GM18505 (cell line): ENCODE results near the gene C5orf58.

ENCODE experiments used
- ATAC-seq: cut with Tn5 transposase; IDR thresholded peaks from one replicate; pipeline ENCODE4 v1.9.1; 2021; ENCODE audit not compliant: unreplicated experiment
- POLR2A ChIP-seq: IDR thresholded peaks from 4 replicates; pipeline ENCODE4 v1.6.1; 2011; ENCODE audit warnings: borderline replicate concordance; ENCODE audit not compliant: insufficient read depth, insufficient read length; ENCODE audit errors: extremely low read depth

Gene C5orf58

DNA sequence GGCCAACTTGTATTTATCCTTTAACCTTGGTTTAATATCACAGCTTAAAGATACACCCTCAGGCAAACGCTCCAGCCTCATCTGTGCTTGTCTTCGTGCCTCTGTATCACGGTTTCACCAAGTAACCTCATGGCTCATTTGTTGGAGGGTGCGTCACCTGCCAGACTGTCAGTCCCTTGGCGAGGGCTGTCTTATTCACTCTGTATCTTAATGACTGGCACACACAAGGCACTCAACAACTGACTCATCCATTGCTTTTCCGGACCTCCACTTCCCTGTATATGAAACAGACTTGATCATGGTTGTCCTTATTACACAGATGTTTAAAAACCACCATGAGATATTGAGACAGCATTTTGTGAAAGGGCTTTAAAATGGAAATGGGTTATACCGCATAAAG is 36.8 kb downstream of the C5orf58 start:
- ATAC-seq: no peak
- TF ChIP-seq POLR2A: no peak

DNA sequence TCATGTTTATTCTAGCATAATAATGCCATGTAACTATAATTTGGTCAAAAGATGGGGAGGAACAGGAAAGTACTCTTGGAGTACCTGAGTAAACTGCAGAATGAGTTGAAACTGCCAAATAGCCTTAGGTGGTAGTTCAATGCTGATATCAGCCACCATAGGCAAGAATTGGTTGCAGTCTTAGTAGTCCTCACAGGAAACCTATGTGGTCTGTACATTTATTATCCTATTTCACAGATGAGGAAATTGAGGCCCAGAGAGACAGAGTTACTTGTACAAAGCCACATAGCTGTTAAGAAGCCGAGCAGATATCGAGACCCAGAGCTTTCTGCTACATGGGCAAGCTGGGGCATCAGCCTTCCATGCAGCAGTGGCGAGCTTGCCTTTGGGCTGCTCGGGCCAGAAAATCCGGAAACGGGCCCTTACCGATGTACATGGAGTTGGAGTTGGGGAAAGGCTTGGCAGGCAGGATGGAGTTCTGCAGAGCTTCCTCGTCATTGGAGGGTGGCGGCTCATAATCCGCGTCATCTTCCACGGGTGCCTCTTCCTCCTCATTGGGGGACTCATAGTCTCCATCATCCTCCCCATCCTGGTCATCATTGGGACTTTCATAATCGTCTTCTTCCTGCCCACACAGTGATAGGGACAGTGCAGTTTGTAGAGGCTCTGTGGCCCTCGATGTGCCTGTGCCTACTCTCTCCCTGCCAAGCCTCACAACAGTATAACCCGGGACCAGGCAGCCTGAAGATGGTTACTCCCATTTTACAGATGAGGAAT is 37.7 kb downstream of the C5orf58 start:
- no peak for ATAC-seq
- no peak for TF ChIP-seq POLR2A

DNA sequence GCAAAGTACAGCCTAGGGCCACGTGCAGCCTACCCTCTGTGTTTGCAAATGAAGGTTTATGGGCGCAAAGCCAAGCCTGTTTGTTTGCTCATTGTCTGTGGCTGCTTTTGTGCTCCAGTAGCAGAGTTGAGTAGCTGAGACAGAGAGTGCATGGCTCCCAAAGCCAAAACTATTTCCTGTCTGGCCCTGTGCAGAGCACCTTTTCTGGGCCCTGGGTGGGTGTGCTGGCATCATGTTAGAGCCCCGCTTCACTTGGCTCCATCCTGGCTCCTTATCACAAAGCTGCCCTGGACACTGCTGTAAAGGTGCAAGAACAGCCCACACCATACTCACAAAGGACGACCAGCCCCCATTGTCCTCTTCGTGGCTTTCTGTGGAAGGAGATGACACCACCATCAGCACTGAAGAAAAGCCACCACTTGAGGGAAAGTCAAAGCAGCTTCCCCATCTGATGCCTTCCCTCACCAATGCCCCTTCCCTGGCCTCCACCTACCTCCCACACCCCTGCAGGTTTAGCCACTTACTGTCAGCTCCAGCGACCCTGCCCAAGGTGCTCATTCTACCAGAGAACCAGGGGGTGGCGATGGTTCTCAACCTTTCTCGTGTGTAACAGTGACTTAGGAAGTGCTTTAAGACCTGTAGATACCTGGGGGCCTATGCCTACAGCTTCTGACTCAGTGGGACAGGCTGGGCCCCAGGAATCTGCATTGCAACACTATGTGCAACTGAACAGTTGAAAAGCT is 41.4 kb downstream of the C5orf58 start:
- TF ChIP-seq POLR2A: no peak
- ATAC-seq: no peak

DNA sequence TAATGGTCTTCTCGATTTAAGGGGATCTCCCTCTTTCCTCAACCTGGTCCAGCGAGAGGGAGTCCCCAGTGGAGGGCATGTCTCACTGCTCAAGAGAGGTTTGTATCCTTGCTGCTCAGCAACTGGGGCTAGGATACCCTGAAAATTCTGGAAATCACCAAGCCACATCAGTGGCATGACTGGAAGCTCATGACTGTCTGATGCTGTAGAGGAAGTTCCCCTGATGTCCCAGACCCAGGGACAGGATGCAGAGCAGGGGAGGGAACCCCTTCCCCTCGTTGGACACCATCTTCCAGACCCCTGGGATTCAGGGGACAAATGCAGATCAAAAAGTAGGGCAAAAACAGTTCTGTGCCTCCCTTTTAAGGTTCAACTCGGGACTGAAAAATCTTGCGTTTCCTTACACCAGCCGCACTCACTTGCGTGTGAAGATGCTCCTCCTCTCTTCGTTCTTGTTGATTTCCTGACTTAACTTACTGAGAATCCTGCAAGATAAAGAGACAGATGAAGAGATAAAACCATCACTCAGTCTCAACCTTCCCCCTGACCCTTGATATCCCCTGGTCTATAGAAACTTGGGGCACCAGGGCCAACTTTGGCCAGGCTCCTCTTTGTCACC is 42.7 kb downstream of the C5orf58 start:
- no peak for ATAC-seq
- TF ChIP-seq POLR2A: no peak

DNA sequence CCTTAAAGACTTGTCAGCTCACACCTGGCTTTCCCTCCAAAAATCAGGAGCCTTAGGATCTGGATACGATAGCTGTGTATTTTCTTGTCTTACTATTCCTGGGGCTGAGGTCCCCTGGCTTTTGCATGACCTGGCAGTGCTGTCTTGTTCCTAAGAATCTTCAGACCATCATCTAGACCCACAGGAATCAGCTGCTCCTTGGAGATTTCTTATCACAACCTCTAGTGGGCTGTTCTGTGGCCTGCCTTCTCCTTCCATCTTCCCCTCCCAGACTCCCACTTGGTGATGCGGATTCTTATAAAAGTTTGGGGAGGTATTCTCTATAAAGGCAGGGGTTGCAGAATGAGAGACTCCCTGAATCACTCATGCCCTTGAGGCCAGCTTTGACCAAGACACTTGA is 43.4 kb downstream of the C5orf58 start:
- ATAC-seq: no peak
- TF ChIP-seq POLR2A: no peak

DNA sequence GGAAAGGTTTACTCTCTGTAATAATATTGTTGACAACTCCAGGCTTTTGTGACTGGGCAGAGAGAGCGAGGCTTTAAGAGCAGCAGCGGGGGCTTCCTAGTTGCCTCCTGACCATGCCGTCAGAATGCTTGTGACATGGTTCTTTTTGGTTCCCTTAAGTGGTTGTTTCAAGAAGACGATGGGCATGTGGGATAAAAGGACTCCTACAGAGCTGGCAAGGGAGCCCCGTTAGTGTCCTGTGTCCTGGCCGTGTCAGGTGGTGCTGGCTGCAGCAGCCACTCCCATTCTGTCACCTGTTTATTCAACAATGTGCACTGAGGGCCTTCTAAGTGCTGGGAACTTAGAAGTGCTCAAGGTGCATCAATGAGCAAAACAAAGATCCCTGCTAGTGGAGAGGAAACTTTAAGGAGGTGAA is 45.1 kb downstream of the C5orf58 start:
- TF ChIP-seq POLR2A: no peak
- ATAC-seq: no peak

DNA sequence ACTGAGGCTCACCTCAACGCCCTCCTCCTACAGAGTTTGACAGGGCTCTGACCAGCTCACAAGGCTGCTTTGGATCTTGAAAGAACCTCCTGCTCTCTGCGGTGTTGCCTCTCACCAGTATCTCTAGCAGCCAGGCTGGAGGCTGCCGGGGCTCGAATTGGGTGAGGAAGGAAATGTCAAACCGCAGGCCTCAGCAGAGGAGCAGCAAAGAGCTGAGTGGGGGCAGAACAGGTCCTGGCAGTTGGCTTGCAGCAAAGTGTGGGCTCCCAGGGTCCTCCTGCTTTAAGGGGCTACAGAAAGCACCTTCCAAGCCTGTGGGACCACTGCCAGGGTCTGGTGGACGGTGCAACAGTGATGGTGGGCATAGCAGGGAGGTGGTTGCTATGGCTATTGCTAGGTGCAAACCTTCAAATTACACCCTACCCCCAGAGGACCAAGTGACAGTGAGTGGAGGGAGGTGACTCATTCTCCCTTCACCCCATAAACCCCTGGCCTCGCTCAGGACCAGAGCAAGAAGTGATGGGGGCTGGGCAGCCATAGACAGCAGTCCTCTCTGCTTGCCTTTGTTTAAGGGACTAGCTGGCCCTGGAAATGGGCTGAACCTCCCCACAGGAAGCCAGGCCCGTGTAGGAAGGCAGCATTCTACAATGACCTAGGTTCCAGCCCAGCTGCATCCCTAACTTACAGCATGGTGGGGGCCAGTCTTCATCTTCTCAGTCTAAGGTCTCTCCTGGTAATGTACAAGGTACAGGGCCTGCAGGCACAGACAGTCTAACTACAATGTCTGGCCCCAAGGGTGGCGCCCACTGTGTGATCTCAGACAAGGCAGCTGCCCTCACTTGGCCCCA is 46.0 kb downstream of the C5orf58 start:
- peak; percentile 83 for ATAC-seq
- TF ChIP-seq POLR2A: peak; percentile 28

DNA sequence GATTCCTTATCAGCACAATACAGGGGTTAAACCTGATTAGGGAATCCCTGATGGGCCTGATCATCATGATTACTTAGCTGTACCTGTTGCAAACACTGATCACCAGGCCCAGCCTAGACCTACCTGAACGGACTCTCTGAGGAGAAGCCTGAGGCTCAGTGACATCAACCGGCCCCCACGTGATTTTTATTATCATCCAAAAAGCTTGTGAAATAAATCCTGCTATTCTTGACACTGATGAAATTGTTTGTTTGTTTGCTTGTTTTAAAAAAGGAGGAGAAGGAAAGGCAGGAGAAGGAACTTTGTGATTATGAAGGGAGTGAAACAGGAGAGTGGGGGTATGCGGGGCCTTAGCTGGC is 46.7 kb downstream of the C5orf58 start:
- no peak for ATAC-seq
- TF ChIP-seq POLR2A: no peak

DNA sequence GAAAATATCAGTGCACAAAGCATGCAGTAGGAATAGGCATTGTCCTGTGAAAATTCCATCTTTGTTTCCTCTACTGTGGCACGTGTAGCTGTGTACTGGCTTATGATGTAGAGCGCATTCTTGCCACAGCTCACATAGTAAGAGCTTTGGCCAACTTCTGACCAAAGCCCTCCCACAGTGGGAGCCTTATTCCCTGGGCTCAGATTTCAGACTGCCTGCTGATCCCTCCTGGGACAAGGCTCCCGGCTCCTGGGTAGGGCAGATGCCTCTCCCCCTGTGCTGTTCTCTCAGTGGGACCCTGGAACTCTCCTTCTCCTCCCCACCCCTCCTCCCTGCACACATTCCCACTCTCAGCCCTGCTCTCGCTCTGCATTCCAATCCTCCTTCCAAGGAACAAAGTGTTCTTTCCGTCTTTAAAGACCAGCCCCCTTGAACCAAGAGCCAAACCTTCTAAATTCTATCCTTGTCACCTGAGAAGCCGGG is 47.3 kb downstream of the C5orf58 start:
- no peak for TF ChIP-seq POLR2A
- ATAC-seq: no peak

DNA sequence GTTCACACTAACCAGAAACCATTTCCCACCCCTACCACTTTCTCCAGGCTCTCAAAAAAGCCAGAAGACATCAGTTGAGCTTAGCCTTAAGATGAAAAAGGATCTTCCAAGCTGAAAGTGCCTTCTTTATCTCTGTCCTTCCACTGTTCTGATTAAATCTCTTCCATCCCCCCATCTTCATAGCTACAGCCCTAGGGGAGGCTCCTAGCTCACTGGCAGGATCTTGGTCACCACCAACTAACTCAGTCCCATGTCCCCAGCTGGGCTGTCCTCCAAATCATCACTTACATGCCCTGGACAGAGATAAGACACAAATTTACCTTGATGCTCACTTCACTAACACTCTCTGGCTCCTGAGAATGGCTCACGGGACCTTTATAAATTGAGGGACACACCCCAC is 50.5 kb downstream of the C5orf58 start:
- TF ChIP-seq POLR2A: no peak

DNA sequence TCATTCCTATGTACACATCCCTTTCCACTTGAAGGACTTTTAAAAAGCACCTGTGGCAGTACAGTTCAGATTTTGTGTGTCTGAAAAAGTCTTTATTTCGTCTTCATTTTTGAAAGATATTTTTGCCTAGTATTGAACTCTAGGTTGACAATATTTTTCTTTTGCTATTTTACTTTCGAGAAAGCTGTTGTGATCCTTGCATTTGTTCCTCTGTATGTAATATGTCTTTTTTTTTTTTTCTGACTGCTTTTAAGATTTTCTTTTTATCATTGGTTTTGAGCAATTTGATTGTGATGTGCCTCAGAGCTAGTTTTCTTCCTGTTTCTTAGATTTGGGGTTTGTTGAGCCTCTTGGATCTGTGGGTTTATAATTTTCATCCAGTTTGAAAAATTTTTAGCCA is 51.4 kb downstream of the C5orf58 start:
- TF ChIP-seq POLR2A: no peak
- ATAC-seq: no peak

More for the DNA sequence above, 50.5 kb downstream of the C5orf58 start:
- ATAC-seq: no peak

DNA sequence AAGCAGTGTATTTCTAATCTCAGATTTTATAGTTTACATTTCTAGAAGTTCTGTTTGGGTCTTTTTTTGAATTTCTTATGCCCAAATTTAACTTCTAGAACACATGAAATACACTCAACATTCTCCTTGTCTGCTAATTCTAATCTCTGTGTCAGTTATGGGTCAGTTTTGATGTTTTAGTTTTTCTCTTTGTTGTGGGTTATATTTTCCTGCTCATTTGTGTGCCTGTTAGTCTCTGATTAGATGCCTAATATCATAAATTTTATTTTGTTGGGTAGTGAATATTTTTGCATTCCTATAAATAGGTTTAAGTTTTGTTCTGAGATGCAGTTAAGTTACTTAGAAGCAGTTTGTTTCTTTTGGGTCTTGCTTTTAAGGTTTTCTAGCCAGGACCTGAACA is 52.4 kb downstream of the C5orf58 start:
- TF ChIP-seq POLR2A: no peak
- no peak for ATAC-seq

DNA sequence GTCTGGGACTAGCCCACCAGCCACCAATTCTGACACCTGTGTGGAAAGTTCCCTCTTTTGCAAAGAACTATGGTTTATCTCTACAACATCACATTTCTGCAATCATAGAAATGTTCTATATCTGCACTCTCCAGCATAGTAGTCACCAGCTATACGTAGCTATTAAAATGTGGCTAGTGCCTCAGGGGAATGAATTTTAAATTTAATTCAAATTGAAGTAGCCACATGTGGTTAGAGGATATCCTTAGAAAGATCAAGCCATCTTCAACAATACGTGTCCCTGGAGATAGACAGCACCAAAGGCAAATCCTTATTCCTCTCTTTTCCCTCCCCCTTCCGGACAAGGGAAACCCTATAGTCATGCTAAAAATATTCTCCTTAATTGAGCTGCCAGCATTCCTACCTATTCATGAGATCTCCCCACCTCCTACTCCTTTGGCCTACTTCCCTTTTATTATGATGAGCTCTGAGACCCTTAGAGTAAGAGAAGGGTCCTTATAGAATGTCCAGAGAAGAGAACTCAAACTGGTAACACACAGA is 53.7 kb downstream of the C5orf58 start:
- no peak for TF ChIP-seq POLR2A
- ATAC-seq: no peak
